GM12878 (cell line): ENCODE measurements around the gene OR51T1. TPM values are rescaled to one million over a fixed set of nuclear protein-coding genes. Genes with fewer than 3 reads are reported as not detected.

Experiments
- POU2F2 ChIP-seq: IDR thresholded peaks from 3 replicates; pipeline ENCODE4 v1.6.1; 2011; ENCODE audit warnings: low read depth, mild to moderate bottlenecking, low read length, borderline replicate concordance
- SMAD1 ChIP-seq: fragments of 450-650 bp; IDR thresholded peaks from 2 replicates; pipeline ENCODE4 v1.6.1; 2018; ENCODE audit warnings: mild to moderate bottlenecking, low read depth; ENCODE audit not compliant: partially characterized antibody
- SREBF1 ChIP-seq: IDR thresholded peaks from 2 replicates; pipeline ENCODE4 v1.6.1; 2012; ENCODE audit warnings: mild to moderate bottlenecking, low read length
- STAT1 ChIP-seq: fragments of 450-650 bp; conservative IDR thresholded peaks from 2 replicates; pipeline ENCODE4 v1.6.1; 2014; ENCODE audit warnings: antibody characterized with exemption, mild to moderate bottlenecking
- YBX1 ChIP-seq: fragments of 450-650 bp; IDR thresholded peaks from 2 replicates; pipeline ENCODE4 v1.6.1; 2016; ENCODE audit warnings: antibody characterized with exemption
- polyA plus RNA-seq, 11 experiments: library from polyadenylated mRNA; depleted of rRNA in 4 of 11; unstranded in 6 of 11; stranded (reverse) in 5 of 11; fragments of >200 nt; fragmentation: Nextera tagmentation in 4 of 11; fragmentation: Illumina TruSeq in 1 of 11; extraction: Ambion mirVana in 4 of 11; extraction: Trizol in 1 of 11; gene quantifications; 1 replicate in 1 of 11; 2 replicates in 10 of 11; pipeline versions ENCODE4 v1.2.1 to v1.2.3, GENCODE V29; 2011 to 2016; ENCODE audit warnings: inconsistent platforms in 2 of 11, missing spikeins in 2 of 11, low read depth in 1 of 11
- total RNA-seq, 4 experiments: library from RNA; depleted of rRNA in 3 of 4; stranded (reverse); fragments of >200 nt in 3 of 4; fragmentation: Illumina TruSeq in 1 of 4; extraction: Trizol in 1 of 4; gene quantifications; 2 replicates each; pipeline versions ENCODE4 v1.2.1 to v1.2.3, GENCODE V29; 2013 to 2021
- TF ChIP-seq, protein P1 (sequence below): fragments of 150-350 bp; IDR thresholded peaks from 2 replicates; pipeline ENCODE4 v1.6.1; 2016; ENCODE audit warnings: low read depth, low read length
- TF ChIP-seq, protein P2 (sequence below): IDR thresholded peaks from 2 replicates; pipeline ENCODE4 v1.6.1; 2011; ENCODE audit warnings: borderline replicate concordance, low read depth, mild to moderate bottlenecking, moderate library complexity, low read length; ENCODE audit not compliant: insufficient read depth, poor library complexity, severe bottlenecking

OR51T1 gene
- total and polyA plus RNA-seq, 10 of the 15 experiments (the other 5 are each of a cell fraction or from before 2014, with no cell fraction given): not detected

DNA sequence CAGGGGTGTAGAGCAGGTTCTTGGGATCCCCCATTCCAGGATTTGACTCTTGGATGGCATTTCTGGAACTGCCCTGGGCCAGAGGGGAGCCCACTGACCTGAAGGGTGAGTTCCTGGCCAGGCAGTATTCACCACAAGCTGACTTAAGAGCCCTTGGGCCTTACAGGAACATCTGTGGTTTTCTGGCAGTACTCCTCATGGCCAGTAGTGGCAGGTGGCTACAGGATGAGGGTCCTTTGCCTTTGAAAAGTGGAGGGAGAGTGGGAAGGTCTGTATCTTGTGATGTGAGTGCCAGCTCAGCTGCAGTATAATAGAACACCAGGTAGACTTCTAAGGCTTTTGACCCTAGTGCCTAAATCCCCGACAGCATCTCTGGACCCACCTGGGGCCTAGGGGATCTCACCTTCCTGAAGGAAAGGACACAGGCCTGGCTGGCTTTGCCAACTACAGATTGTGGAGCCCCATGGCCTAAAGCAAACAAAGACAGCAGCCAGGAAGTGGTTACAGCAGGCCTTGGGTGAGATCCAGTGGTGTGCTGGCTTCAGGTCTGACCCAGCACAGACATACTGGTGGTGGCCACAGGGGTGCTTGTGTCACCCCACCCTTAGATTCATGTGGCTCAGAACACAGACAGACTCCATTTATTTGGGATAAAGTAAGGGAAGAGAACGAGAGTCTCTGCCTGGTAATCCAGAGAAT lies 41.7 kb upstream of the OR51T1 start (continued):
- TF ChIP-seq POU2F2 (no peak), SMAD1 (no peak), STAT1 (no peak), YBX1 (no peak), SREBF1 (no peak)
- TF ChIP-seq, protein P1, sequence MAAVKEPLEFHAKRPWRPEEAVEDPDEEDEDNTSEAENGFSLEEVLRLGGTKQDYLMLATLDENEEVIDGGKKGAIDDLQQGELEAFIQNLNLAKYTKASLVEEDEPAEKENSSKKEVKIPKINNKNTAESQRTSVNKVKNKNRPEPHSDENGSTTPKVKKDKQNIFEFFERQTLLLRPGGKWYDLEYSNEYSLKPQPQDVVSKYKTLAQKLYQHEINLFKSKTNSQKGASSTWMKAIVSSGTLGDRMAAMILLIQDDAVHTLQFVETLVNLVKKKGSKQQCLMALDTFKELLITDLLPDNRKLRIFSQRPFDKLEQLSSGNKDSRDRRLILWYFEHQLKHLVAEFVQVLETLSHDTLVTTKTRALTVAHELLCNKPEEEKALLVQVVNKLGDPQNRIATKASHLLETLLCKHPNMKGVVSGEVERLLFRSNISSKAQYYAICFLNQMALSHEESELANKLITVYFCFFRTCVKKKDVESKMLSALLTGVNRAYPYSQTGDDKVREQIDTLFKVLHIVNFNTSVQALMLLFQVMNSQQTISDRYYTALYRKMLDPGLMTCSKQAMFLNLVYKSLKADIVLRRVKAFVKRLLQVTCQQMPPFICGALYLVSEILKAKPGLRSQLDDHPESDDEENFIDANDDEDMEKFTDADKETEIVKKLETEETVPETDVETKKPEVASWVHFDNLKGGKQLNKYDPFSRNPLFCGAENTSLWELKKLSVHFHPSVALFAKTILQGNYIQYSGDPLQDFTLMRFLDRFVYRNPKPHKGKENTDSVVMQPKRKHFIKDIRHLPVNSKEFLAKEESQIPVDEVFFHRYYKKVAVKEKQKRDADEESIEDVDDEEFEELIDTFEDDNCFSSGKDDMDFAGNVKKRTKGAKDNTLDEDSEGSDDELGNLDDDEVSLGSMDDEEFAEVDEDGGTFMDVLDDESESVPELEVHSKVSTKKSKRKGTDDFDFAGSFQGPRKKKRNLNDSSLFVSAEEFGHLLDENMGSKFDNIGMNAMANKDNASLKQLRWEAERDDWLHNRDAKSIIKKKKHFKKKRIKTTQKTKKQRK: no peak
- TF ChIP-seq, protein P2, sequence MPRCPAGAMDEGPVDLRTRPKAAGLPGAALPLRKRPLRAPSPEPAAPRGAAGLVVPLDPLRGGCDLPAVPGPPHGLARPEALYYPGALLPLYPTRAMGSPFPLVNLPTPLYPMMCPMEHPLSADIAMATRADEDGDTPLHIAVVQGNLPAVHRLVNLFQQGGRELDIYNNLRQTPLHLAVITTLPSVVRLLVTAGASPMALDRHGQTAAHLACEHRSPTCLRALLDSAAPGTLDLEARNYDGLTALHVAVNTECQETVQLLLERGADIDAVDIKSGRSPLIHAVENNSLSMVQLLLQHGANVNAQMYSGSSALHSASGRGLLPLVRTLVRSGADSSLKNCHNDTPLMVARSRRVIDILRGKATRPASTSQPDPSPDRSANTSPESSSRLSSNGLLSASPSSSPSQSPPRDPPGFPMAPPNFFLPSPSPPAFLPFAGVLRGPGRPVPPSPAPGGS: no peak
